ENCODE results near the gene NMT1. TPM values are rescaled to one million over a fixed set of nuclear protein-coding genes. Genes with fewer than 3 reads are reported as not detected.

NMT1 gene
- total RNA-seq, 1 experiment from 2014 or later = 153 TPM

DNA sequence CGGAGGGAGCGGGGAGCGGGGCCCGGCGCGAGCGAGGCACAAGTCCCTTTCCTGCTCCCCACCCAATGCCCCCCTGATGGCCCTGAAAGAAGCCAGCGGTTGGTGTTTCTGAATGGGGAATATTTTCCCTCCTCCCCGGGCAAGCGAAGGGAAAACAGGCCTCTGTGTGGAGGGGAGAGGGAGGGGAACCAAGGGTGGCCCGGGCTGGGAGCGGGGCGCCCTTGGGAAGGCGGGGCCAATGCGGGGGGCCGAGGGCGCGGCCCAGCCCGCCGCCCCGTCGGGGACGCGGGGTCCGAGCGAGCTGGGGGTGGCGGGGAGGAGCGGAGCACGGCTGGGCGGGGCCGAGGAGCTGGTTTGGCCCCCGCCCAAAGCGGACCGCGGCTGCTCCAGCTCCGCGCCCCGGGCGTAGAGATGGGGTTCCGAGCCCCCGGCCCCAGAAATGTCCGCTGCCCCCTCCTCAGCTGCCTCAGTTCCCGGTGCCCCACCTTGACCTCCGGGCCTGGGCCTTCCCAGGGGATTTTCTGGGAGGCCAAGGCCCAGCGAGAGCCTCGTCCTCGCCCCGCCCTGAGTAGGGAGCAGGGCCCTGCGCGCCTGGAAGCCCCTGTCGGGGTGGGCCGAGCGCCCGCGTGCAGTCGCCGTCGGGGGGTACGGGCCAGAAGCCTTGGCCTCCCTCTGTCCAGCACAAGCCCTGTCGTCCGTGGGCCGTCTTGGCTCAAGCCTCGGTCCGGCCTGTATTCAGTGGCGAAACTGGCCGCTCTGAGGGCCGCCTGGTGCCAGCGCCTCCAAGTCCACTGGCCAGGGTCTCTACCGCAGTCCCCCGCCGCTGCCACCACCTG, 83.3 kb downstream of the NMT1 start:
- in situ Hi-C loops (cut with HindIII; ENCODE audit: low sequenced_read_pairs) = no loop called here
- DNase-seq (ENCODE audit: low spot score) = peak; percentile 50

DNA sequence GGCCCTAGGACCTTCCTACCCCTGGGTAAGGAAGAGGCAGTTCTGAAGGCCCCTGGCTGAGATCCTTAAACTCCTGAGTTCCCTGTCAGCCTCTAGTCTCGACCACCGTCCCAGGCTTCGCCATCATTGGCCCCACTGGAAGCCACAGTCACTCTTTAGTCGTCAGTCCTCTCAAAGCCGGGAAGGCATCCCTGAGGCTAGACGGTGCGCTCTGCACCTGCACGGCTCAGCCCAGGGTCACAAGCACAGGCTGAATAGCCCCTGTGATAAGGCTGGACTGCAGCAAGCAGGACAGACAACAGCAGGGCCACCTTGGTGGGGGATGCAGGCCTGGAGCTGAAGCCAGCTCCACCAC, 83.9 kb downstream of the NMT1 start:
- in situ Hi-C loops (cut with HindIII; ENCODE audit: low sequenced_read_pairs) = no loop called here
- no peak for DNase-seq (ENCODE audit: low spot score)

DNA sequence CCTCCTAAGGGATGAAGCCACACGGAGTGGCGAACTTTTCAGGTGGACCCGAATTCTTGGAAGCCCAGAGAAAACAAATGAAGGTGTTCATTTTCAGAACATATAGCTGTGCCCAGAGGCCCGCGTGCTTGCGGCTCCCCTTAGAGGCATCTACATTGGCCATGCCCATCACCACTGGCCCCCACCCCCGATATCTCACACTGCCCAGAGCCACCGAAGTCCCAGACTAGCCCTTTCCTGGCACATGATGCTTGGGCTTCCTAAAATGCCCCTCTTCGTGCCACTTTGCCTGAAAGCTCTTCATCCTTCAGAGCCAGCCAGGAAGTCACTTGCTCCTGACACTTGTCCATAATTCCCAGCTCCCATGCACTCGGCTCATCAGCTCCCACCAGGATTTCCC, 85.0 kb downstream of the NMT1 start:
- in situ Hi-C loops (cut with HindIII; ENCODE audit: low sequenced_read_pairs) = no loop called here
- DNase-seq (ENCODE audit: low spot score) = no peak

DNA sequence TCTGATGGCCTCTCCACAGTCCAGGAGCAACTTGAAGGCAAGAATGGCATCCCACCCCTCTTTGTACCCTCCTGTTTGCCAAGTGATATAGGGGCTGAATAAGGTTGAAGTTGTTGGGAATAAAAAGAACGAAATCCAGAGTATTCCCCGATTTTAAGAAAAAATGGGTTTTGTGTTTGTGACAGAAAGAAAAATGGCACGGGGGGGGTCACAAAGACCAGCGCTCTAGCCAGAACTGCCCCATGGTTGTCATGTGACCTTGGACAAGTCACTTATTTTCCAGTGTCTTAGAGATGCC, 85.4 kb downstream of the NMT1 start:
- no peak for DNase-seq (ENCODE audit: low spot score)
- in situ Hi-C loops (cut with HindIII; ENCODE audit: low sequenced_read_pairs) = no loop called here

DNA sequence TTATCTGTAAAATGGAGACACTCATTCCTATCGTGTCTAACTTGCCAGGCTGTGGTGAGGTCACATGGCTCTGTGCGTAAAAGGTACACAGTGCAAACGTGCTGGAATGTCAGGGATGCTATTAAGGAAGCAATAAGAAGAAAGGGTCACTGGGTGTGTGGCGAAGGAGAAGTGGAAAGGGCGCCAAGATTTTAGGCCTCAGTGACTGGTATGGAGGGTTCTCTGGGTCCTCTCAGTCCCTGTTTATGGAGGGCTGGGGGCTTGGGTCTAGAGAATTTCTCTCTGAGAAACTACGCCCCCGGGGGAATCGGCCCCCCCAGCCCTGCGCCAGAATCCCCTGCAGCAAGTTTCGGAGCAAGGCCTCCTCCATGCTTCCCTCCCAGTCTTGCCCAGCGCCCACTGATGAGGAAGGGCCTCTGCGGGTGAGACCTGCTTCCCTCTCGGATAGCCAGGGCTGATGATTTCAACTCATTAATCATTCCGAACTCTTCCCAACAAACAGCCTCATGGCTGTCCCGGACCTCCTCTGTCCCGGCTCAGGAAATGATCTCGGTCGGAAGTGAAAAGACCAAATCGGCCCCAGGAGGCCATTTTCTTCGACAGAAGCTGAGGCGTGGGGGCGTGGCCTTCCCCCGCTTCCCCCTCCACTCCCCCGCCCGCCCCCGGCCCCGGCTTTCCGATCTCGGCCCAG, 85.9 kb downstream of the NMT1 start:
- peak; percentile 40 for DNase-seq (ENCODE audit: low spot score)
- in situ Hi-C loops (cut with HindIII; ENCODE audit: low sequenced_read_pairs) = no loop called here

DNA sequence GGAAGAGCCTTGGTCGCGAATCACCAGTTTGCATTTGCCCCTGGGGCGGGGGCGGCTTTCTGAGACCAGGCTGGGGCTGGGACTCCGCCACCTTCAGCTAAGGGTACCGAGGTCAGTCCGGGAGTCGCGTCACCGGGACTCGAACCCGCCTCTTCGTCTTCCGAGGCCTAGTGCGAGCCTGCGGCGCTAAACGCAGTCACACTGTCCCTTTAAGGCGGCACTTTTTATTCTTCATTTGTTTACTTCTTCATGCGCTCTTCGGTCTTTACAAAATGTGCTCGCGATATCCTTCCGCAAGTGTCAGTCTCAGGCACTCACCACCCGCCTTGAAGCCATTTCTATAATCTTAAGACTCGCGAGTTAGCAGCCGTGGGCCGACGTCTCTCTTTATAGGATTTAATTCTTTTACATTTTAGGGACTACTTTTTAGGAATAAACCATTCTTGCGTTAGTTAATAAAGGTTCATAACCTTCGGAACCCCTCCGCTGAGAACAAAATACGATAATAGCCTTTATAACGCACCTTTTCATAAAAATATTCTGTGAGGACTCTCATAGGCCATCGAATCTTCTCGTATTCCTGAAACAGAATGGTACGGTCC, 86.6 kb downstream of the NMT1 start:
- DNase-seq (ENCODE audit: low spot score) = peak; percentile 94
- in situ Hi-C loops (cut with HindIII; ENCODE audit: low sequenced_read_pairs) = no loop called here

DNA sequence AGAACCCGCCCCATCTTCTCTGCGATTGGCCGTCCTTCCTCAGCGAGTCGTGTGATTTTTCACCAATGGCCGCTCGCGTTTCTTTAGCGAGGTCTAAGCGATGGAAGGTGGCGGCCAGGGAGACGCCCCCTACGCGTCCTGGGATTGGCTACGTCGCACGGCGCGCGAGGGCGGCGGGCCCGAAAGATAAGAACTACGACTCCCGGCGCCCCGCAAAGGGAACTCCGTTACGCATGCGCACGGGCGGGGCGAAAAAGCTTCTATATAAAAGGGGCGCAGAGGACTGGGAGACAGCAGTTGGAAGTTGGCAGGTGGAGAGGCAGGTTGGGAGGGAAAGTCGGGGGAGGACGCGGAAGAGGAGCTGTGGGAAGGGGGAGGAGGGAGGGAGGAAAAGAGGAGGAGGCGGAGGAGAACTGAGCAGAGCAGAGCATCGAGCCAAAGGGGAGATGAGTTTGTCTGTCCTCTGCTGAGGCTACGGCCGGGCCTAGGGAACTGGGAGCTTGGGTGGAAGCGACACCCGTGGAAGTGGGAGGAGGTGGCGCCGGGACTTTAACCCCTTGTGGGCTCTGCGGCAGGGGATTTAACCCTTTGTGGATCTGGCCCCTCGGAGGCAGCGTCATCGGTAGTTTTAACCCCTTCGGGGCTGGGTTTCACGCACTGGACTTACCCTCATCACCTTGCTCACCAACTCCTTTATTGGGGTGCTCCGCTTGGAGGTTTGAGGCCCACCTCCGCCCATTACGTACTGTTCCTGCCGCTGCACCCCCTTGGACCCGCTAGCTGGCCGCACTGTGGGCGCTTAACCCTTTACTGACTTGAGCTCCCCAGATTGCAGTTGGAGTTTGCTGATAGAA, 87.3 kb downstream of the NMT1 start, which contains the start of gene HEXIM1:
Gene HEXIM1, plus strand, starts transcription at position 293 of the 854 bp plus-strand sequence. CDS start 716 bp downstream, outside the sequence.
- DNase-seq (ENCODE audit: low spot score) = peak; percentile 100
- in situ Hi-C loops (cut with HindIII; ENCODE audit: low sequenced_read_pairs) = no loop called here

DNA sequence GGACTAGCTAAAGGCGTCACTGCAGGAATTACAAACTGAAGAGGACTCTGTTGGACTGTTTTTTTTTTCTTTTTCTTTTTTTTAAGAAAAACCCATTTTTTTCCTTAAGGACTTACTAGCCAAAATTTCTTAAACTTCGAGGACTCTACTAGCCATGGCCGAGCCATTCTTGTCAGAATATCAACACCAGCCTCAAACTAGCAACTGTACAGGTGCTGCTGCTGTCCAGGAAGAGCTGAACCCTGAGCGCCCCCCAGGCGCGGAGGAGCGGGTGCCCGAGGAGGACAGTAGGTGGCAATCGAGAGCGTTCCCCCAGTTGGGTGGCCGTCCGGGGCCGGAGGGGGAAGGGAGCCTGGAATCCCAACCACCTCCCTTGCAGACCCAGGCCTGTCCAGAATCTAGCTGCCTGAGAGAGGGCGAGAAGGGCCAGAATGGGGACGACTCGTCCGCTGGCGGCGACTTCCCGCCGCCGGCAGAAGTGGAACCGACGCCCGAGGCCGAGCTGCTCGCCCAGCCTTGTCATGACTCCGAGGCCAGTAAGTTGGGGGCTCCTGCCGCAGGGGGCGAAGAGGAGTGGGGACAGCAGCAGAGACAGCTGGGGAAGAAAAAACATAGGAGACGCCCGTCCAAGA, 88.0 kb downstream of the NMT1 start:
- peak; percentile 87 for DNase-seq (ENCODE audit: low spot score)
- in situ Hi-C loops (cut with HindIII; ENCODE audit: low sequenced_read_pairs) = no loop called here

DNA sequence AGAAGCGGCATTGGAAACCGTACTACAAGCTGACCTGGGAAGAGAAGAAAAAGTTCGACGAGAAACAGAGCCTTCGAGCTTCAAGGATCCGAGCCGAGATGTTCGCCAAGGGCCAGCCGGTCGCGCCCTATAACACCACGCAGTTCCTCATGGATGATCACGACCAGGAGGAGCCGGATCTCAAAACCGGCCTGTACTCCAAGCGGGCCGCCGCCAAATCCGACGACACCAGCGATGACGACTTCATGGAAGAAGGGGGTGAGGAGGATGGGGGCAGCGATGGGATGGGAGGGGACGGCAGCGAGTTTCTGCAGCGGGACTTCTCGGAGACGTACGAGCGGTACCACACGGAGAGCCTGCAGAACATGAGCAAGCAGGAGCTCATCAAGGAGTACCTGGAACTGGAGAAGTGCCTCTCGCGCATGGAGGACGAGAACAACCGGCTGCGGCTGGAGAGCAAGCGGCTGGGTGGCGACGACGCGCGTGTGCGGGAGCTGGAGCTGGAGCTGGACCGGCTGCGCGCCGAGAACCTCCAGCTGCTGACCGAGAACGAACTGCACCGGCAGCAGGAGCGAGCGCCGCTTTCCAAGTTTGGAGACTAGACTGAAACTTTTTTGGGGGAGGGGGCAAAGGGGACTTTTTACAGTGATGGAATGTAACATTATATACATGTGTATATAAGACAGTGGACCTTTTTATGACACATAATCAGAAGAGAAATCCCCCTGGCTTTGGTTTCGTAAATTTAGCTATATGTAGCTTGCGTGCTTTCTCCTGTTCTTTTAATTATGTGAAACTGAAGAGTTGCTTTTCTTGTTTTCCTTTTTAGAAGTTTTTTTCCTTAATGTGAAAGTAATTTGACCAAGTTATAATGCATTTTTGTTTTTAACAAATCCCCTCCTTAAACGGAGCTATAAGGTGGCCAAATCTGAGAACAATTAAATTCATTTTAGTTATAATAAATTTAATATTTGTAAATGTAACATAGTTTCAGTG, 88.8 kb downstream of the NMT1 start:
- peak; percentile 68 for DNase-seq (ENCODE audit: low spot score)
- in situ Hi-C loops (cut with HindIII; ENCODE audit: low sequenced_read_pairs) = no loop called here

DNA sequence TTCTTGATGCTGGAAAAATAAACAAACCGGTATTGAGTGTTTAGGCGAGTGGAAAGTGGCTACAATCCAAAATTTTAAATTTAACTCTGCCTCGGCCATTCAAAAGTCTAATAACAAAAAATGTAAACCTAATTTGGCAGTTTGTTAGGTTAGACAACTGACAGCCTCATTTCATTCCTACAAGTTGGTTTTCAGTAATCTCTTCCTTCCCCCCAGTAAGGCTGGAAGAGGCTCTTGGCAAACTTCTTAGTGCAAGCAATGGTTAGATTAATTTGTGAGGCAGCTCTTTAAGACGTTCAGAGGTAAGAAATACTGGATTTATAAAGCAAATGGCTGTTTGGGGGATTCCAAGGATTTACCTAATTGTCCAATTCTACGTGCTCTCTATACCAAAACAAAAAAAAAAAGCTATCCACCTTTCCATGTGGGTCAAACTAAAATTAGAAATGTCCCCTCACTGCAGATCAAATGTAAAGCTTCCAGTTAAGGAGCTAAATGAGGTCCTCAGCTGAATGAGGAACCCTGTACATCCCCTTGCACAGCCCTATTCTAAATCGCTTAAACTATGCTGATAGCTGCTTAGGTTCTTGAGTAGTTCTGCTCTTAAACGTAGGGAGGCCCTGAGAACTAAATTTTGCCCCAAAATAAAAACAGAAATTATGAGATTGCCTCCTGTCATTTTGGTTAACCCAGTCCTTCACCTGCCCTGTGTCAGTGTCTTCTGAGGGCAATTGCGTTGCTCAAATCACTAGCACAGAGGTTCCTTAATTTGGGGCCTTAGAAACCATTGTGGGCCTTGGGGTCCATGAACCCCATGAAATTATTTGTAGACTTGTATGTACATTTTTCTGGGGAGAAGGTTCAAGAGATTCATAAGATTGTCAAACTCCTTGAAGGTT, 90.0 kb downstream of the NMT1 start:
- peak; percentile 57 for DNase-seq (ENCODE audit: low spot score)
- in situ Hi-C loops (cut with HindIII; ENCODE audit: low sequenced_read_pairs) = no loop called here

DNA sequence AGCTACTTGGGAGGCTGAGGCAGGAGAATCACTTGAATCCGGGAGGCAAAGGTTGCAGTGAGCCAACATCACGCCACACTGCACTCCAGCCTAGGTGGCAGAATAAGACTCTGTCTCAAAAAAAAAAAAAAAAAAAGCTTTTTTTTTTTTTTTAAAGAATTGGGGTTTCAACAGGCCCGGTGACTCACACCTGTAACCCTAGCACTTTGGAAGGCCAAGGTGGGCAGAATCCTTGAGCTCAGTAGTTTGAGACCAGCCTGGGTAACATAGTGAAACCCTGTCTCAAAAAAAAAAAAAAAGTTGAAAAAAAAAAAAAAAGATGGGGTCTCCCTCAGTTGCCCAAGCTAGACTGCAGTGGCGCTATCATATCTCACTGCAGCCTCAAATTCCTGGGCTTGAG, 93.9 kb downstream of the NMT1 start:
- DNase-seq (ENCODE audit: low spot score) = no peak
- in situ Hi-C loops (cut with HindIII; ENCODE audit: low sequenced_read_pairs) = no loop called here

DNA sequence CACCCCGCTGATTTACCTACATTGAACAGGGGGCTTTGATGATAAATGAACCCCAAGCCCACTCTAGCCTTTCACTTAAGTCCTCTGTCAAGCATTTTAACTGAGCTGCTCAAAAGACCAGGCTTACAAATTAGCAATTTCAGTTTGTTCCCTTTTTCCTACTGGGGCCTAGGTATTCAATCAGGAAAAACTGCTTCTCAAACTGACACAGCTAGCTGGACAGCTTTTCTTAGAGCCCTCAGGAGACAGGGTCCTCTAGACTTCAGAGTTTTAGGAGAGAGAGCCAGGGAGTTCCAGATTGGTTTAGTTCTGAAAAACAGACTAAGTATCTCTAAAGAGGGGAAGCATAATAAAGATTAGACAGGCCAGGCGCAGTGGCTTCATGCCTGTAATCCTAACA, 94.4 kb downstream of the NMT1 start:
- in situ Hi-C loops (cut with HindIII; ENCODE audit: low sequenced_read_pairs) = no loop called here
- DNase-seq (ENCODE audit: low spot score) = no peak

DNA sequence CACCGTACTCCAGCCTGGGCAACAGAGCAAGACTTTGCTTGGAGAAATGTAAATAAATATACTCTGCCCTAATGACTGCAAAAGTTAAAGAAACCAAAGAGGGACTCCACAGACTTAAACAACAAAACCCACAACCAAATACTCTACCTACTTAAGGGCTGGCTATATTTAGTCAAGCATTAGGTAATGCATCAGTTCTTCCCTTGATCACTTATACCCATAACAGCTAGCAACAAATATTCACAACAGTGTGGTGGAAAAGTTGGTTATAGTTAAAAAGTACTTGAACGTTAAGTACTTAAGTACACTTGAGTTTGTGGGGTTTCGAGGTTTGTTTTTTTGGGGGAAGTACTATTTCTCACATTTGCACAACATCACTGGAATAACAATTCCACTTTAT, 95.1 kb downstream of the NMT1 start:
- DNase-seq (ENCODE audit: low spot score) = no peak
- in situ Hi-C loops (cut with HindIII; ENCODE audit: low sequenced_read_pairs) = no loop called here

All from G401 (cell line).